ENCODE results near the gene AVEN.
"Not testable (repeated sequence)": the region's sequence is repeated elsewhere in the genome, so short reads cannot be mapped to it uniquely, and the experiment has no call there.

Gene AVEN

GRCh38 chr15:34038871-34039789 lies at the start of gene AVEN:
Gene AVEN, minus strand, starts transcription at chr15:34039204. Its CDS starts 158 bp downstream, at chr15:34039046.
- peak in 1 of 2 experiments; percentile 39 for DNase-seq

- DNase-seq, result no peak
These were observed 46.7 kb upstream of the AVEN start for GRCh38 chr15:34085746-34086145.

- DNase-seq, result no peak
These were observed 45.1 kb upstream of the AVEN start for GRCh38 chr15:34084086-34084485.

GRCh38 chr15:34079904-34080303 lies 40.9 kb upstream of the AVEN start:
- no peak for DNase-seq

- DNase-seq, result no peak
These were observed 39.9 kb upstream of the AVEN start for GRCh38 chr15:34078900-34079299.

- no peak for DNase-seq
These were observed 37.8 kb upstream of the AVEN start for GRCh38 chr15:34076785-34077184.

GRCh38 chr15:34070003-34070402 lies 31.0 kb upstream of the AVEN start:
- no peak for DNase-seq

GRCh38 chr15:34065941-34066340 lies 26.9 kb upstream of the AVEN start:
- no peak for DNase-seq

- DNase-seq, result no peak
These were observed 26.3 kb upstream of the AVEN start for GRCh38 chr15:34065261-34065660.

GRCh38 chr15:34064438-34064837 lies 25.4 kb upstream of the AVEN start:
- no peak for DNase-seq

- DNase-seq, result no peak
These were observed 20.9 kb upstream of the AVEN start for GRCh38 chr15:34059946-34060345.

- no peak for DNase-seq
These were observed 20.5 kb upstream of the AVEN start for GRCh38 chr15:34059476-34059875.

- no peak for DNase-seq
These were observed 17.9 kb upstream of the AVEN start for GRCh38 chr15:34056911-34057310.

GRCh38 chr15:34055868-34056595 lies 17.0 kb upstream of the AVEN start:
- DNase-seq, result no peak

GRCh38 chr15:34054081-34054707 lies 15.2 kb upstream of the AVEN start:
- DNase-seq, result no peak

GRCh38 chr15:34050385-34050784 lies 11.4 kb upstream of the AVEN start:
- DNase-seq, result not testable (repeated sequence)

GRCh38 chr15:34049112-34049511 lies 10.1 kb upstream of the AVEN start:
- DNase-seq, result no peak

- no peak for DNase-seq
These were observed 9.1 kb upstream of the AVEN start for GRCh38 chr15:34047893-34048775.

- DNase-seq, result no peak
These were observed 7.6 kb upstream of the AVEN start for GRCh38 chr15:34046471-34047145.

GRCh38 chr15:34043813-34044212 lies 4.8 kb upstream of the AVEN start:
- no peak for DNase-seq

GRCh38 chr15:34043391-34043790 lies 4.4 kb upstream of the AVEN start:
- DNase-seq, result no peak

GRCh38 chr15:34039790-34040113 lies 748 bp upstream of the AVEN start:
- DNase-seq, result no peak
